ENCODE data around the gene PALS1. TPM values are rescaled to one million over a fixed set of nuclear protein-coding genes. Genes with fewer than 3 reads are reported as not detected.

The PALS1 gene
- total RNA-seq, 4 donors from 2014 or later, result 15.5 to 24.1 (median 18.5) TPM

GRCh38 chr14:67199016-67199415 lies 42.2 kb upstream of the PALS1 start:
- DNase-seq, result no peak
- Histone ChIP-seq H3K4me3 (no peak overlapping the region), H3K4me1 (no peaks in the 10 kb centered on the region), H3K9me3 (no peaks in the 10 kb centered on the region), H3K27me3 (no peaks in the 10 kb centered on the region), H3K36me3 (no peaks in the 10 kb centered on the region), H3K27ac (no peak overlapping the region)
- intact Hi-C loops (cut with DNase I; ENCODE audit: low total_unique reads), result no loop called here
- ATAC-seq, result no peak
- TF ChIP-seq POLR2A (IDR thresholded peaks at IDR 0.05) (no peak), CTCF (IDR thresholded peaks at IDR 0.05 in 4 of 5, conservative IDR thresholded peaks at IDR 0.05 in 1 of 5) (no peak)
- in situ Hi-C loops (cut with MboI; ENCODE audit: low sequenced_read_pairs in 4 of 4), result no loop called here

GRCh38 chr14:67207810-67208209 lies 33.4 kb upstream of the PALS1 start:
- H3K36me3 ChIP-seq, result no peaks in the 10 kb centered on the region
- ATAC-seq, result no peak
- intact Hi-C loops (cut with DNase I; ENCODE audit: low total_unique reads) (no loop called here), in situ Hi-C loops (cut with MboI; ENCODE audit: low sequenced_read_pairs in 4 of 4) (no loop called here)
- TF ChIP-seq POLR2A (IDR thresholded peaks at IDR 0.05) (no peak), CTCF (IDR thresholded peaks at IDR 0.05 in 4 of 5, conservative IDR thresholded peaks at IDR 0.05 in 1 of 5) (no peak)
- no peak overlapping the region for H3K4me3 ChIP-seq
- no peak for DNase-seq
- no peaks in the 10 kb centered on the region for H3K27me3 ChIP-seq
- no peaks in the 10 kb centered on the region for H3K4me1 ChIP-seq
- H3K27ac ChIP-seq, result no peak overlapping the region
- H3K9me3 ChIP-seq, result no peaks in the 10 kb centered on the region

GRCh38 chr14:67218126-67218525 lies 23.1 kb upstream of the PALS1 start:
- Histone ChIP-seq H3K4me1 (no peaks in the 10 kb centered on the region), H3K27ac (no peak overlapping the region), H3K9me3 (no peaks in the 10 kb centered on the region), H3K4me3 (no peak overlapping the region), H3K27me3 (no peaks in the 10 kb centered on the region), H3K36me3 (no peaks in the 10 kb centered on the region)
- intact Hi-C loops (cut with DNase I; ENCODE audit: low total_unique reads) (no loop called here), in situ Hi-C loops (cut with MboI; ENCODE audit: low sequenced_read_pairs in 4 of 4) (no loop called here)
- TF ChIP-seq CTCF (IDR thresholded peaks at IDR 0.05 in 4 of 5, conservative IDR thresholded peaks at IDR 0.05 in 1 of 5), result no peak
- no peak for TF ChIP-seq POLR2A (IDR thresholded peaks at IDR 0.05)
- ATAC-seq, result no peak
- DNase-seq, result no peak

- TF ChIP-seq POLR2A (IDR thresholded peaks at IDR 0.05) (no peak), CTCF (IDR thresholded peaks at IDR 0.05 in 4 of 5, conservative IDR thresholded peaks at IDR 0.05 in 1 of 5) (no peak)
- Histone ChIP-seq H3K27me3 (no peaks in the 10 kb centered on the region), H3K36me3 (no peaks in the 10 kb centered on the region), H3K27ac (no peak overlapping the region), H3K9me3 (no peaks in the 10 kb centered on the region), H3K4me3 (no peak overlapping the region), H3K4me1 (no peaks in the 10 kb centered on the region)
- DNase-seq (no peak), ATAC-seq (no peak)
- intact Hi-C loops (cut with DNase I; ENCODE audit: low total_unique reads), result no loop called here
- in situ Hi-C loops (cut with MboI; ENCODE audit: low sequenced_read_pairs in 4 of 4), result no loop called here
Measured at GRCh38 chr14:67221248-67221981, 19.8 kb upstream of the PALS1 start.

GRCh38 chr14:67221982-67222328 lies 19.3 kb upstream of the PALS1 start:
- in situ Hi-C loops (cut with MboI; ENCODE audit: low sequenced_read_pairs in 4 of 4), result no loop called here
- Histone ChIP-seq H3K4me1 (no peaks in the 10 kb centered on the region), H3K27ac (no peak overlapping the region), H3K4me3 (no peak overlapping the region), H3K9me3 (no peaks in the 10 kb centered on the region), H3K27me3 (no peaks in the 10 kb centered on the region), H3K36me3 (no peaks in the 10 kb centered on the region)
- intact Hi-C loops (cut with DNase I; ENCODE audit: low total_unique reads), result no loop called here
- ATAC-seq, result no peak
- DNase-seq, result no peak
- TF ChIP-seq CTCF (IDR thresholded peaks at IDR 0.05 in 4 of 5, conservative IDR thresholded peaks at IDR 0.05 in 1 of 5) (no peak), POLR2A (IDR thresholded peaks at IDR 0.05) (no peak)
